GM18502 (cell line): Measurements from ENCODE around the gene C1orf53.

Experiments
- ATAC-seq: cut with Tn5 transposase; IDR thresholded peaks from one replicate; pipeline ENCODE4 v1.9.1; 2021; ENCODE audit warnings: mild to moderate bottlenecking; ENCODE audit not compliant: unreplicated experiment, poor library complexity

The C1orf53 gene

DNA sequence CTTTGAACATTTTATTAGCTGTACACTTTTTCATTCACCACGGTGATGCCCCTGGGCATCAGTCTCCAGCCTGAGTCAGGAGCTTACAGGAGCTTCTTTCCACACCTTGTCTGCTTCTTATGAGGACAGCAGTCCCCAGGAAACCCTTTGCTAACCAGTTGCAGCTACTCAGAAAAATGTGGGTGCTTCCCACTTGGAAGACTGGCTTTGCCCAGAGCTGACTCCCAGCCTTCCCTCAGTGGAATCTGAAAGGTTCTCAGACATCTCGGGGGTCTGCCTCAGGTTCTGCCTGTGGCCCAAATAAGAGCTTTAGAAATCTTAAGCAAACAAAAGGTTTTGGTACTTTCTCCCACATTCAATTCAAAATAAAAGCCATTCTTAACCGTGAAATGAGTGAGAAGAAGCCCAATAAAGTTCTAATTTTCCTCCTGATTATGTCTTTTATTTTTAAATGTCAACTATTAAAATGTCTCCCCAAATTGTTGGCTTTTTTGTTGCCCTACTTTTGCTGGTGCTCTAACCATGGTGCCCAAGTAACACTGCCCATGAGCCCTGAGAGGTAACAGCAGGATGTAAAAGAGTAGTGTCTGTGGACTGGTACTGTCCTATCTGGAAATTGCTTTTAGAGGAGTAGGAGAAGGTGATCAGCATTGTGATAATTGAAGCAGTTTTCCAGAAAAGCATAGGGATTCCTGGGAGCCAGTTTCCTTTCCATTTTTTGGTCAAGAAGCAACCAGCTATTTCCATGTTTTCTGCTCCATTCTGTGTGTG is 5.6 kb downstream of the C1orf53 start:
- ATAC-seq = no peak

DNA sequence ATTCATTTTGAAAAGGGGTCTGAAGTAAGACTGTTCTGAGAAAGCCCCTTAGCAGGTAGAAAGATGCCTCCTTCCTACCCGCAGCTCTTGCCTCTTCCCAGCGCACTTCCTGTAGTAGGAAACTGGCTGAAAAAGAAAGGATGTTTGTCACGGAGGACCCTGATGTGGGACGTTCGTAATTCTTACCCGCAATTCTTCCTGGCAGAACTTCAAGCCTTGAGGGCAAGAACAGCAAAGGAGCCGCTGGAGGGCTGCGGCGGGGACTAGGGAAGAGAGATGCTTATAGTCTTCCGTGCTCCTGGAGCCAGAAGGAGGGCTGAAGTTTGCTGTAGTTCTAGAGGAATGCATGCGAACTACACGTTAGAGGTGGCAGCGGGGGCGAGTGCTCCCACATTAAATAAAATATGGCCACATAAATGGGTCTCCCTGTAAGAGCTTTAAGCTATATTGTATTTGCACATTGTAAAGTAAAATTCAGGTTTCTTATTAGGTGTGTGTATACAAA is 6.3 kb downstream of the C1orf53 start:
- ATAC-seq = no peak

DNA sequence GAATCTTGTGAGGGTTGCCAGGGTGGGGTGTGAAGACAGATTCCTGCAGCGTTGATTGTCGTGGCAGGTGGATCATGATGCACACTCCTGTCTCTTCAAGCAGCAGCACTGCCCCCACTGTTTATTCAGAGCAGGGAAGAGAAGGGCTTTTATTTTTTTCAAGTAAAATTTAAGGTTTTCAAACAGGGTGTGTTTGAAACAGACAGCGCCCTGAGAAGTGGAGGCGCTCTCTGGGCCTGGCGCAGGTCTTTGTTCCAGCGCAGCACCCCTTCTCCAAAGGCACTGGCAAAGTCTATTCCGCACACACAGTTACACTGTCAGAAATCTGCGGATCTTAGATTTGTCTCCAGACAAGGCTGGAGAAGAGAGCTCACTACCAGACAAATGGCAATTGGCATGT is 7.0 kb downstream of the C1orf53 start:
- ATAC-seq = no peak

DNA sequence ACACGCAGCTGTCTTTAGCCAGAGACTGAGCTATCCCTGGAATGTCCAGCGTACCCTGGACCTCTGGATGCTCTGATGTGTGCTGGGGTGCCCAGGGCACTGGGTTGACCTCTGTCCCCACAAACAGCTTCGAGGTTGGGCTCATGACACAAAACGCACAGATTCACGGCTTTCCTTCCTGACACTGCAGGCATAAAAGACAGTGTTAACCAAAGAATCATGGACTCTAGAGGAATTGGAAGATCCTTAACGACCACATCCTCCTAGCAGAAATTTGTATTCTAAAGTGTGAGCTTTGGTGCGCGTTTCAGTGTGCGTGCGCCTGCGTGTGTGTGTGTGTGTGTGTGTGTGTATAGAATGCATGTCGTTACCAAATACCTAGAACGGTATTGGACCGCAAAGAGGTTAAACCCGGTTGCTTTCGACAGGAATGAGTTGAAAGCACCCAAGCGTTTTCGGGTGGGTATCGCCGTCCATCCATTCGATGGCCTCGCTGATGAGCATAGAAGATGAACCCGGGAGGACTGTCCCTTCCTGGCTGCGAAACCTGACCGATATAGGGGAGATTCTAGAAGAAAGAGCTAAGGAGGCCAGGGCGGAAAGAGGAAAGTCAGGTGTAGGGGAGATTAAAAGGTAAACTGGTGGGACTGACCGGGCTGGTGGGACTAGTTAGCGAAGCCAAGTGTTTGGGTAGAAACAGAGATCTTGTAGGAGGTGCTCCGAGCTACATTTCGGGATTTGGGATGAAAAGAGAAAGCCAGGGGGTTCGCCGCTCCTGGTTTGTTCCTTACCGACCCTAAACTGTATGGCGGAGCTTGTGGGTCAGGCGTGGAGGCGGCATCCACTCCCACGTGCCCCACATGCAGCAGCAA is 7.9 kb downstream of the C1orf53 start:
- no peak for ATAC-seq

DNA sequence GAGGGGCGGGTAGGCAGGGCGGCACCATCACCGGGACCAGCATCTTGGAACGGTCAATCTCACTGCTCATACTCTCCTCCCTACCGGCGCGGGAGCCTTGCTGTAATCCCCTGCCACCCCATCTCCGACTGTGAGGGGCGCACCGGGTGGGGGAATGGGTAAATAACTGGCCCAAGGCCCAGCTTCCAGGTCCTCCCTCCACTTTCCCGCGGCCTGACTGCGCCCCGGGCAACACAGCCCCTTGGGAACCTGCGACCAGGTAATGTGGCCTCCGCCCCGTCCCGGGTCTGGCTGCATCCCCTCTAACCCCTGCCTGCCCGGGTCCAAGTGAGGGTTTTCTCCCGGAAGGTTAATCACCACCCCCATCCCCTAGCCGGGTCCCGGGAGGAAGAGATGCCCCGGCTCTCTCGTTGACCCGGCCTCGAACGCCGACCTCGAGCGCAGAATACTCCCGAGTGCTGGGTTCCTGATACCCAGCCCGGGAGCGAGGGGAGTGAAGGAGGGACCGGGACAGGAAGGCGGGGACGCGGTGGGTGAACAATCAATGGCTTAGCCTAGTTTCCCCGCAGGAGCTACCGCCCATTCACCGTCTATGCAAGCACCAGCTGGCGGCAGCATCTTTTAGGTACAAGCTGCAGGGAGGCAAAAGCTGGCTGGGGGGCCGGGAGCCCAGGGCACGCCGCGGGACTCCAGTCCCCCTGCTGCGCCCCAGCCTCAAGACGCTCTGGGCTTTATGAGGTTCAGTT is 8.9 kb downstream of the C1orf53 start:
- no peak for ATAC-seq

GRCh38 chr1:197911857-197912696 is 9.6 kb downstream of the C1orf53 start:
- ATAC-seq = no peak

DNA sequence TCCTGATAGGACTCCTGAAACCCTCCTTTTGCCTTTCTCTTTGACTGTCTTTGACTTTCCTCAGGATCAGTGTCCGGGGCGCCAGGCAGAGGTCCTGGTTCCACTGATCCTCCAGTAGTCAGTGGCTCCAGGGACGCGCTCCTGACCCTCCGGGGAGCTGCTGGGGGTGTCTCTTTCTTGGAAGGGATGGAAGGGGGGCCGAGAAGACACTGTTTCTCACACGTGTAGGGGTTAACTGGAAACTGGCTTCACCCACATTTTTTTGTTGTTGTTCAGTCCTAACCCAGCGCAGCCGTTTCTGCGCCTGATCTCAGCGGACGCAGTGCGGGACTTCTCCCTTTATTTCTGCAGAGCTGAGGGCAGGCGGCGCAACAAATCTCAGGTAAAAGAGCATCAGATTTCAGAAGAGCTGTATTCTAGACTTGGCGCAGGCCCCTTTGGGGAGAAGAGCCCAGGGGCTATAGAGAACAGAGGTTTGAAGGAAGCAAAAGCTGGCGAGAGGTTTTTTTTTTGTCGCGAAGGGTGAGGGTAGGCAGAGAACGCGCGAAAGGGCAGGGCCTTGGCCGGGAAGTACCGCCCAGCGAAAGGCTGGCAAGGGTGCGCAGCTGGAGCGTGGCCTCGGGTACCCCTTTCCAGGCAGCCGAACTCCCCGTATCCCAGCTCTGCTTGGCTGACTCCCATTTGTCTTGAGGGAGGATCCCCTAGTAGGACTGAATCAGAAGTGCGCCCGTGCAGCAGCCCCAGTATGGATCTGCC is 10.5 kb downstream of the C1orf53 start:
- ATAC-seq = no peak

DNA sequence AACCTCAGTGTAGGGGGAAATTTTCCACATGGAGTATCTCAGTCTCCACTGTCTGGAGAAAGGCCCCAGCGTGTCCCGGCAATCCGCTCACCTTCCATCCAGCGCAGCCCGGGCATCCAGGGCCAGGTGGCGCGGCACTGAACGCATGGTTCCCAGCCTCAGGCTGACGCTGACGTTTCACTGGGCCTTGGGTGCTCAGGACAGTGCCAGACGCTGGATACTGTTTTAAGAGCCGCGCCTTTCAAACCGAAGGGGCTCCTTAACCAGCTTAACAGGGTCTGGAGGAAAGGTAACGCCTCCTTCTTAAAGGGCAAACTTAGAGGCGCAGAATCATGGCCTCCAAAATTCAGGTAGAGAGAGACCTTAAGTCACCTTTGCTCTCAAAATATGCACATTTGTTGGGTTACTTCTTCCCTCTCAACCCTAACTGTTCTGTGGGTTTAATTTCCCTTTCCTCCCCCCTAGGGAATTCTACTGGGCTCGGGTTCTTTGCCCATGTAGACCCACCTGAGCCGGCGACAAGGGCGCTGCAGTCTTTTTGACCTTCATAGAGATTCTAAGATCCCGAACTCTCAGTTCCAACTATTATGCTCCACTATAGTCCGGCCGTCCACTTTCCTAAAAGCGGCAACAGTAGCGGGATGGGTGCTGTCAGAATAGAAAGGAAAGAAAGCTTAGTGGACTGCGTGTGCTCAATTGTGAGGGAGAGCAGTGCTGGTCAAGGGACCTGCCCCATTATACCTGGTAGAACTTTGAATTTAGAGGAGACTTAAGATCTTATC is 11.3 kb downstream of the C1orf53 start:
- ATAC-seq = no peak

DNA sequence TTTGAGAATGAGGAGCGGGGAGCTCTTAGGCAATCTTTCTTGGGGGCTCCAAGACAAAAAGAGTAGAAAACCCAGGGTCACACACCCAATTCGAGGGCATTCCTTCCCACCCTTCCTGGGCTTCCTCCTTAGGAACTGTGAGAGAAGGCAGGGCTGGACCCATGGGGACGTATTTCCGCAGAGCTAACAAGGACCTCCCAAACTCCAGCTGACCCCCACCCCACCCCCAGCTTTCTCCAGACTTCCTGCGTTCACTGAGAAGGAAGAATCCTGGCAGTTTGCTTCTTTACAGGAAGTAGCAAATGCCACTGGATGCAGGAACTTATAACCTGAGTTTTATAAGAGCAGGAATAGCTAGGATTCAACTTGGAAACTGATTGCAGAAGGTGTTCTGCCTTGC is 12.1 kb downstream of the C1orf53 start:
- no peak for ATAC-seq

- ATAC-seq = no peak
Observed at GRCh38 chr1:197915260-197915861, 12.9 kb downstream of the C1orf53 start.

DNA sequence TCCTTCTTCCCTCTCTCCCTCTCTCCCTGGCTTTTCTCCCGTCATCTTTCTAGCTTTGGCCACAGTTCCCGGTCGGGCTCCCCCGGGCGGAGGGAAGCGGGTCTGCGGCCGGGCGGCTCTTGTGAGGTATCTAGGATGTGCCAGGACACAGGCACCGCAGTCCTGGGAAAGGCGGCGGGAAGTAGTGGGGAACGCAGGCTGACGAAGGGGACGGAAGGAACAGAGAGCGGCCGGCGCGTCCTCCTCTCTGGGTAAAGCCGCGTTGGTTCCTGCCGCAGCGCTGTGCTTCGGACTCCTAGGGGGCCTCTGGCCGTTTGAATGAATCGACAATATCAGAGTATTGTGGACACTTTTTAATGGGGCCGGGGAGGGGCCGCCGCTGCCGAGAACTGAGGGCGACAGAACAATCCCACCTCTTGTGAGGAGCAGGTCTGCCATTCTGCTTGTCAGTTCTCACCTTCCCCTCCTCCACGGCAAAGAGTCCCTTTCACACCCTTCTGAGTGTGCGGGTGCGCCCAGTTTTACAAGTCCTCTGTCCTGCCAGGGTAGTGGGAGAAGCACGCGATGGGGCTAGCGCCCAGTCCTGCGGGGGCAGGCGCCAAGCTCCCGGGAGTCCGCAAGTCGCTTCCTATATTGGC is 13.6 kb downstream of the C1orf53 start:
- no peak for ATAC-seq

DNA sequence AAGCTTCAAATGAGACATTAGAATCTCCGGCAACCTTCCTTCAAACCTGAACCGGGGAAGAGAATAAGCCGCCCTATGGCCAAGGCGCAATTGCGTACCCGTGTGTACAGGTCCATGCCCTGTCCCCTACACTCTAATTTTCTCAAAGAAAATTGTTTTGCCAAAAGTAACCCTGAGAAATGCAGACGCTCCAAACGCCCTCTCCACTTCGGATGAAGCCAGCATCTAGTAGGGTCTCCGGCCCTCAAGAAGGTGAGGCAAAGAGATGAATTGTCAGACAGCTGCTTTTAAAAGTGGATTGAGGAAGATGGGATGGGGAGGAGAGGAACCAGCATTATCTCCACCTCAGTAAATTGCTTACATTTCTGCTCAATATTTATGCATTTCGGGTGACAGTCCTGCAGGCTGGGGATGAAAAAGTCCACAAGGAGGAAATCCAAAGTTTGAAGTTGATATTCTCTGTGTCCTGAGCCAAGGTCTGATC is 14.1 kb downstream of the C1orf53 start:
- no peak for ATAC-seq

DNA sequence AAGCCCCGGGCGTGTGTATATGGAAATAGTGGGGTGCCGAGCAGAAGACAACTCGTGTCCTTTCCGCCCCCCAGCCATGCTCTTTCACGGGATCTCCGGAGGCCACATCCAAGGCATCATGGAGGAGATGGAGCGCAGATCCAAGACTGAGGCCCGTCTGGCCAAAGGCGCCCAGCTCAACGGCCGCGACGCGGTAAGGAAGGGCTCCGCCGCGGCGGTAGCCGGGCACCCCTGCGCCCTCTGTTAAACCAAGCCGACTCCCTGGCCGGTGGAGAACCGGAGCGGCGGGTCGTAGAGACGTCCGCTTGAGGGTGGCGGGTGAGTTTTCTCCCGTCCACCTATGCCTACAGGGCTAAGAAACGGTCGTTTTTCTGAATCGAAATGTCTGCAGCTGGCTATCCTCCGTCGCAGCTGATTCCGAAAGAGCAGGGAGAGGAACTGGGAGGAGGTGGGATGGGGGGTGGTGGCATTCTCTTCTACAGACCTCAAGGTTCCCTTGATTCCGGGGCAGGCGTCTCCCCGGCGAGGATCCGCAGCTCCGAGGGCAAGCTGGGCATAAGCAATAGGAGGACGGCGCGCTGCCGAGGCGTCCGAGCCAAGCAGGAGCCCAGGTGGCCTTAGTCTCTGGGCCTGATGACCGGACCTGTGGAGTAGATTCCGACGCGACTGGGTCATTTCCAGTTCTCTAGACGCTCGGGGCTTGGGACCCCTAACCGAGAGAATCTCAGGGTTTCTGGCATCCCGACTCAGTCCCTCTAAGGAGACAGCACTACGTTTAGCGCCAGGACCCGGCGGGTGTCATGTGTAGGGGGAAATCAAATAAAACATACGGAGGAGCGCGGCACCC is 15.6 kb downstream of the C1orf53 start:
- ATAC-seq = no peak

DNA sequence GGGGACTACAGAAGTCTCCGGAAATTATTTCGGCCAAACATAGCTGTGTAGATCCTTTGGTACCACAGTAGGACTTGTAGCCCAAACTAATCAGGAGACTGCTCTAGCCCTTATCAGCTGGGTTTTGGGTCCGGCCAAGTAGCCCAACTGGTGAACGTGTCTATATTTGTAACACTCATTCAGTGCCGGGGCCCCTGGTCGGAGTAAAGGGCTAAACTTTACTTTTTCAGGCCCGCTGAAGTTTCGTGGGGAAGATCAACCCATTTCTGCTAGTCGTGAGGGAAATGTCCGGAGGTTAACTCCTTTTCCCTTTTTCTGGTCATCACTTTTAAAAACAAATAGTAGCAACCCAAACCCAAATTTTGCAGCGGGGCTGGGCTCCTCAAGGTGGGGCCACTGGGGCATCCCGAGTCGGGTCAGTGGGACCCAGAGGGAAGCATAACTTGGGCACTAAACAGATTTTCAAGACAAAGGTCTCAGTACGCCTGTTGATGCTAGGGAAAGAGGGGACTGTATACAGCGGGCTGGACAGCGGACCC is 16.4 kb downstream of the C1orf53 start:
- ATAC-seq = no peak

GRCh38 chr1:197919346-197920066 is 17.1 kb downstream of the C1orf53 start:
- ATAC-seq = no peak

GRCh38 chr1:197920067-197920396 is 17.6 kb downstream of the C1orf53 start:
- ATAC-seq = no peak
